Myocyte (in vitro differentiated cells): ENCODE data around the gene CATSPERE. TPM values are rescaled to one million over a fixed set of nuclear protein-coding genes. Genes with fewer than 3 reads are reported as not detected.
"Not testable (repeated sequence)": the region's sequence is repeated elsewhere in the genome, so short reads cannot be mapped to it uniquely, and the experiment has no call there.

Experiments
- DNase-seq: peaks from one replicate; pipeline ENCODE4 v3.0.0-alpha.2; 2012; ENCODE audit warnings: low read depth
- total RNA-seq: library from RNA; depleted of rRNA; stranded (reverse); fragments of >200 nt; gene quantifications from 2 replicates; pipeline ENCODE4 v1.2.3, GENCODE V29; 2014

The CATSPERE gene
- total RNA-seq, 1 donor from 2014 or later = 0.72 TPM

GRCh38 chr1:244448279-244449036 is 12.6 kb upstream of the CATSPERE start:
- no peak for DNase-seq

GRCh38 chr1:244449936-244450508 is 11.1 kb upstream of the CATSPERE start:
- DNase-seq = no peak

- peak; percentile 38 for DNase-seq
Observed at GRCh38 chr1:244450597-244451538, 10.2 kb upstream of the CATSPERE start.

- DNase-seq = no peak
Observed at GRCh38 chr1:244451539-244451950, 9.5 kb upstream of the CATSPERE start, which contains the start of gene ADSS2. TSS of gene ADSS2 (minus strand) at chr1:244451909. CDS start at chr1:244451817, 92 bp downstream.

GRCh38 chr1:244451951-244452795 is 8.9 kb upstream of the CATSPERE start:
- peak; percentile 100 for DNase-seq

- no peak for DNase-seq
Observed at GRCh38 chr1:244454412-244454811, 6.7 kb upstream of the CATSPERE start.

GRCh38 chr1:244456586-244456985 is 4.5 kb upstream of the CATSPERE start:
- no peak for DNase-seq

GRCh38 chr1:244458781-244459180 is 2.3 kb upstream of the CATSPERE start:
- DNase-seq = no peak

GRCh38 chr1:244460197-244460596 is 876 bp upstream of the CATSPERE start:
- no peak for DNase-seq

GRCh38 chr1:244466724-244467123 is 5.7 kb downstream of the CATSPERE start:
- no peak for DNase-seq

- DNase-seq = no peak
Observed at GRCh38 chr1:244473059-244473605, 12.1 kb downstream of the CATSPERE start.

- not testable (repeated sequence) for DNase-seq
Observed at GRCh38 chr1:244484971-244485370, 23.9 kb downstream of the CATSPERE start.

- DNase-seq = no peak
Observed at GRCh38 chr1:244494653-244495052, 33.6 kb downstream of the CATSPERE start.

GRCh38 chr1:244496186-244496585 is 35.1 kb downstream of the CATSPERE start:
- no peak for DNase-seq

- no peak for DNase-seq
Observed at GRCh38 chr1:244497805-244498204, 36.7 kb downstream of the CATSPERE start.

GRCh38 chr1:244499484-244499883 is 38.4 kb downstream of the CATSPERE start:
- DNase-seq = not testable (repeated sequence)

GRCh38 chr1:244500515-244500914 is 39.4 kb downstream of the CATSPERE start:
- DNase-seq = not testable (repeated sequence)

GRCh38 chr1:244502630-244503029 is 41.6 kb downstream of the CATSPERE start:
- DNase-seq = no peak

- DNase-seq = no peak
Observed at GRCh38 chr1:244513493-244513892, 52.4 kb downstream of the CATSPERE start.

- DNase-seq = no peak
Observed at GRCh38 chr1:244515680-244516079, 54.6 kb downstream of the CATSPERE start.
